Thyroid gland (tissue), 4 donors: ENCODE data around the gene ATP9B. TPM values are rescaled to one million over a fixed set of nuclear protein-coding genes. Genes with fewer than 3 reads are reported as not detected.
A peak's percentile ranks its signal among the peaks of the same experiment; 100 is the strongest.

Experiments used
- DNase-seq, 2 donors: peaks; one replicate each; pipeline ENCODE4 v3.0.0-alpha.2; 2019
- H3K27ac ChIP-seq, 3 donors: fragments of 200-600 bp; sonication (generic); 1 replicate in 2 of 3; 2 replicates in 1 of 3; pipeline ENCODE4 v1.5.1; 2016 to 2019; ENCODE audit warnings: mild to moderate bottlenecking in 1 of 3, moderate library complexity in 1 of 3
- H3K27me3 ChIP-seq: fragments of 200-600 bp; sonication (generic); one replicate; pipeline ENCODE4 v1.5.1; 2019
- H3K36me3 ChIP-seq, 2 donors: fragments of 200-600 bp; sonication (generic); one replicate each; pipeline ENCODE4 v1.5.1; 2016 to 2019
- H3K4me1 ChIP-seq, 2 donors: fragments of 200-600 bp; sonication (generic); one replicate each; pipeline ENCODE4 v1.5.1; 2017 to 2019
- H3K4me3 ChIP-seq, 3 donors: fragments of 200-600 bp; sonication (generic); replicated peaks in 1 of 3; 1 replicate in 2 of 3; 2 replicates in 1 of 3; pipeline ENCODE4 v1.5.1; 2016; ENCODE audit warnings: mild to moderate bottlenecking in 1 of 3
- H3K9me3 ChIP-seq: fragments of 200-600 bp; sonication (generic); one replicate; pipeline ENCODE4 v1.5.1; 2017
- POLR2A ChIP-seq, 2 donors: fragments of 450-650 bp; IDR thresholded peaks; one replicate each; pipeline ENCODE4 v1.6.1; 2017; ENCODE audit warnings: antibody characterized with exemption in 2 of 2, mild to moderate bottlenecking in 2 of 2, moderate library complexity in 1 of 2
- WGBS, 2 donors: methylation state at CpG; one replicate each; pipeline ENCODE4 v1.1.5; 2017; 5-methylcytosine and 5-hydroxymethylcytosine counted together
- intact Hi-C: fragments of 100-400 bp; cut with DNase I; formaldehyde crosslinking; loops from one replicate; pipeline ENCODE4 v1.15.1; 2023
- total RNA-seq, 4 donors: library from RNA; depleted of rRNA; stranded (reverse); fragments of >200 nt; gene quantifications; one replicate each; pipeline ENCODE4 v1.2.3, GENCODE V29; 2016
- TF ChIP-seq, protein P1 (sequence below), 6 experiments: fragments of 200-600 bp in 3 of 6; fragments of 450-650 bp in 3 of 6; sonication (generic) in 3 of 6; IDR thresholded peaks; one replicate each; pipeline ENCODE4 v1.5.1; 2016 to 2019; ENCODE audit warnings: antibody characterized with exemption in 6 of 6, mild to moderate bottlenecking in 2 of 6, inconsistent platforms in 1 of 6, moderate library complexity in 1 of 6

Gene ATP9B
- total RNA-seq, 4 donors from 2014 or later: 30.6 to 58.1 (median 48.2) TPM

DNA sequence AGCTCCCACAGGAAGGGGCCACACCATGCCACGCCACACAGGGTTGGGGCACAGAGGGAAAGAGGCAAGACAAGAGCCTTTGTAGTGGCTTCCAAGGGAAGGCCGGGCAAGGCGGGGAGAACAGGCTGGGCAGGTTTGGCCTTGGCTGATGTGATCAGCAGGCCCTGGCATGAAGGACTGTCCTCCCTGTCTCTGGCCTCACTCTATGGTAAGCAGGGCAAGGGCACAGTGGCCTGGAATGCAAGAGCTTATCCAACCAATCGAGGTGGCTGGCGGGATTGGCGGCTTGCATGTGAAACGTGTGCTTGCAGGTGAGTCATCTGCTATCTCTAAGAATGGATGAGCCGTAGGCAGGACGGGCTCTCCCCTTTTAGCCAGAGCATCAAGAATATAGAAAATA lies 6.4 kb upstream of the ATP9B start:
- Histone ChIP-seq H3K4me1 (no peaks in the 10 kb centered on the region), H3K27me3 (no peaks in the 10 kb centered on the region), H3K4me3 (no peak overlapping the region), H3K9me3 (no peaks in the 10 kb centered on the region), H3K36me3 (no peaks in the 10 kb centered on the region), H3K27ac (no peak overlapping the region)
- no peak for TF ChIP-seq POLR2A (IDR thresholded peaks at IDR 0.05)
- TF ChIP-seq, protein P1, sequence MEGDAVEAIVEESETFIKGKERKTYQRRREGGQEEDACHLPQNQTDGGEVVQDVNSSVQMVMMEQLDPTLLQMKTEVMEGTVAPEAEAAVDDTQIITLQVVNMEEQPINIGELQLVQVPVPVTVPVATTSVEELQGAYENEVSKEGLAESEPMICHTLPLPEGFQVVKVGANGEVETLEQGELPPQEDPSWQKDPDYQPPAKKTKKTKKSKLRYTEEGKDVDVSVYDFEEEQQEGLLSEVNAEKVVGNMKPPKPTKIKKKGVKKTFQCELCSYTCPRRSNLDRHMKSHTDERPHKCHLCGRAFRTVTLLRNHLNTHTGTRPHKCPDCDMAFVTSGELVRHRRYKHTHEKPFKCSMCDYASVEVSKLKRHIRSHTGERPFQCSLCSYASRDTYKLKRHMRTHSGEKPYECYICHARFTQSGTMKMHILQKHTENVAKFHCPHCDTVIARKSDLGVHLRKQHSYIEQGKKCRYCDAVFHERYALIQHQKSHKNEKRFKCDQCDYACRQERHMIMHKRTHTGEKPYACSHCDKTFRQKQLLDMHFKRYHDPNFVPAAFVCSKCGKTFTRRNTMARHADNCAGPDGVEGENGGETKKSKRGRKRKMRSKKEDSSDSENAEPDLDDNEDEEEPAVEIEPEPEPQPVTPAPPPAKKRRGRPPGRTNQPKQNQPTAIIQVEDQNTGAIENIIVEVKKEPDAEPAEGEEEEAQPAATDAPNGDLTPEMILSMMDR (IDR thresholded peaks at IDR 0.05): no peak
- 83% methylated on average over 9 of the region's 9 CpGs for WGBS, 2 donors
- intact Hi-C loops: no loop called here
- DNase-seq: no peak

DNA sequence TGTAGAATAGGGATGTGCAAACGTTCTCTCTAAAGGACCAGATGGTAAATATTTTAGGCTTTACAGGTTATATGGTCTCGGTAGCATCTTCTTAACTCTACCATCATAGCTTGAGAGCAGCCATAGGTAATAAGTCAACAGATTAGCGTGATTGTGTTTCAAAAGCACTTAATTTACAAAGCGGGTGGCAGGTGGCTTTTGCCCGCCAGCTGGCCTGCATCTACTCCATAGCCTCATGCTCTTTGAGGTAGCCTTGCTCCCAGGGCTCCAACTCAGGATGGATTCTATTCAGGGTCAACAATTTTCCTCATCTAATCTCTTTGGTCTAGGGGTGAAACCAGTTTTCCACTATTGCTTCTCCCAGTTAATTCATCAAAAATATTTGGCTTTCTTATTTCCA lies 5.0 kb upstream of the ATP9B start:
- Histone ChIP-seq H3K36me3 (no peaks in the 10 kb centered on the region), H3K4me3 (no peak overlapping the region), H3K27ac (no peak overlapping the region), H3K27me3 (no peaks in the 10 kb centered on the region), H3K4me1 (no peaks in the 10 kb centered on the region), H3K9me3 (no peaks in the 10 kb centered on the region)
- TF ChIP-seq, protein P1 (IDR thresholded peaks at IDR 0.05): no peak
- no peak for TF ChIP-seq POLR2A (IDR thresholded peaks at IDR 0.05)
- intact Hi-C loops: no loop called here
- no peak for DNase-seq
- WGBS, 2 donors: 80 to 84% methylated on average over 5 of the region's 5 CpGs

DNA sequence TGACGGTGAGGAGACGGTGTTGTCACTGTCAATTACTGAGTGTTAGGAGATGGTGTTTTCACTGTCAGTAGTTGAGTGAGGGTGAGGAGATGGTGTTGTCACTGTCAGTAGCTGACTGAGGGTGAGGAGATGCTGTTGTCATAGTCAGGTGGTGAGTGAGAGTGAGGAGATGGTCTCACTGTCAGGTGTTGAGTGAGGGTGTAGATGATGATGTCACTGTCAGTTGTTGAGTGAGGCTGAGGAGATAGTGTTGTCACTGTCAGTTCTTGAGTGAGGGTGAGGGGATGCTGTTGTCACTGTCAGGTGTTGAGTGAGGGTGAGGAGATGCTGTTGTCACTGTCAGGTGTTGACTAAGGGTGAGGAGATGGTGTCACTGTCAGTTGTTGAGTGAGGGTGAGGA lies 3.4 kb upstream of the ATP9B start:
- H3K9me3 ChIP-seq: no peaks in the 10 kb centered on the region
- no peaks in the 10 kb centered on the region for H3K36me3 ChIP-seq
- DNase-seq: no peak
- intact Hi-C loops: no loop called here
- peaks cover 8% of the 10 kb centered on the region in 2 donors for H3K4me1 ChIP-seq
- H3K27me3 ChIP-seq: no peaks in the 10 kb centered on the region
- no peak overlapping the region for H3K4me3 ChIP-seq
- 90 to 92% methylated on average over 2 of the region's 2 CpGs for WGBS, 2 donors
- TF ChIP-seq POLR2A (IDR thresholded peaks at IDR 0.05): no peak
- TF ChIP-seq, protein P1 (IDR thresholded peaks at IDR 0.05): no peak
- no peak overlapping the region for H3K27ac ChIP-seq

DNA sequence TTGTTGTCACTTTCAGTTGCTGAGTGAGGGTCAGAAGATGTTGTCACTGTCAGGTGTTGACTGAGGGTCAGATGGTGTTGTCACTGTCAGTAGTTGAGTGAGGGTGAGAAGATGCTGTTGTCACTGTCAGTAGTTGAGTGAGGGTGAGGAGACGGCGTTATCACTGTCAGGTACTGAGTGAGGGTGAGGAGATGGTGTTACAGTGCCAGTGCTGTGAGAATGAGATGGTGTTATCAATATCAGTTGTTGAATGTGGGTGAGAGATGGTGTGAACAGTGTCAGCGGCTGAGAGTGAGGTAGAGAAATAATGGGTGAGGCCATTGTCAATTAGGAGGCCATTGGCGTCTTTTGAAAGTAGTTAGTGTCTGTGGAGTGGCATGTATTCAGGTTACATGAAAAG lies 1.6 kb upstream of the ATP9B start:
- Histone ChIP-seq H3K4me3 (no peak overlapping the region), H3K9me3 (no peaks in the 10 kb centered on the region), H3K36me3 (no peaks in the 10 kb centered on the region), H3K27ac (no peak overlapping the region), H3K27me3 (no peaks in the 10 kb centered on the region), H3K4me1 (peaks cover 8 to 10% of the 10 kb centered on the region in 2 donors)
- DNase-seq: no peak
- whole genome bisulfite sequencing, 2 donors: 95 to 96% methylated on average over 4 of the region's 4 CpGs
- TF ChIP-seq, protein P1 (IDR thresholded peaks at IDR 0.05): no peak
- TF ChIP-seq POLR2A (IDR thresholded peaks at IDR 0.05): no peak
- intact Hi-C loops: no loop called here

DNA sequence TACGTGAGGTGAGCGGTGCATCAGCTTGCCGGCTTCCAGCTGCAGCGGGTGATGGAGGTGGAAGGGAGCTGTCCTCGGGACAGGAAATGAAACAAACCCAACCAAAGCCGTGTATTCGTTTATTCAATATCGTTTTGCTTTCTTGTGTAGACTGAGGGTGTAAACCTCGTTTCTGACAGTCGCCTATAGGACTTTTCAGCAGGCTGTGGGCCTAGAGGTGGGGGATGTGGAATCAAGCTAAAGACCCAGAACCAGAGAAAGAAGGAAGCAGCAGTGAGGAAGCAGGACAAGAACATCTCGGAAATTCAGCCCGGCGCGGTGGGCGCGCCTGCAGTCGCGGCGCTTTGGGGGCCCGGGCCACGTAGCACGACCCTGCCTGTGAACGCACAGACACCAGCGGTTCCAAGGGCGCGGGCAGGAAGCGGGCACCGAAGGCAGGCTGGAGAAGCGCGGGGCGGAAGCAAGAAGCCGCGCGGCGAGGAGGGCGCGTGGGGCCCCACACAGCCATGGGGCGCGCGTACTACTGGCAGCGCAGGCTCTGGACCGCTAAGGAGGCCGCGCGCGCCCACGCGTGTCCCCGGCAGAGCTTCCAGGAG lies 755 bp upstream of the ATP9B start:
- peak; percentile 19 to 20 for DNase-seq
- TF ChIP-seq, protein P1 (IDR thresholded peaks at IDR 0.05): no peak
- no peak for TF ChIP-seq POLR2A (IDR thresholded peaks at IDR 0.05)
- peak overlapping the region; percentile 3 to 100 (median 46) for H3K4me3 ChIP-seq
- WGBS, 2 donors: 23 to 36% methylated on average over 23 to 44 of the region's 49 CpGs
- no peaks in the 10 kb centered on the region for H3K27me3 ChIP-seq
- intact Hi-C loops: no loop called here
- peak overlapping the region; percentile 75 to 95 (median 92) for H3K27ac ChIP-seq
- no peaks in the 10 kb centered on the region for H3K9me3 ChIP-seq
- H3K36me3 ChIP-seq: no peaks in the 10 kb centered on the region
- peaks cover 8 to 10% of the 10 kb centered on the region in 2 donors for H3K4me1 ChIP-seq
